Sigmoid colon (tissue), 7 donors: ENCODE data around the gene DMRT2. TPM values are rescaled to one million over a fixed set of nuclear protein-coding genes. Genes with fewer than 3 reads are reported as not detected.

Experiments used
- DNase-seq: peaks from one replicate; pipeline ENCODE4 v3.0.0-alpha.2; 2019
- H3K27ac ChIP-seq, 4 donors: fragments of 200-600 bp; sonication (generic); one replicate each; pipeline ENCODE4 v1.5.1; 2016 to 2019; ENCODE audit warnings: mild to moderate bottlenecking in 1 of 4
- H3K27me3 ChIP-seq, 3 donors: fragments of 200-600 bp; sonication (generic); one replicate each; pipeline ENCODE4 v1.5.1; 2019; ENCODE audit warnings: mild to moderate bottlenecking in 1 of 3
- H3K36me3 ChIP-seq, 4 donors: fragments of 200-600 bp; sonication (generic); one replicate each; pipeline ENCODE4 v1.5.1; 2016 to 2019
- H3K4me1 ChIP-seq, 4 donors: fragments of 200-600 bp; sonication (generic); one replicate each; pipeline ENCODE4 v1.5.1; 2017 to 2019
- H3K4me3 ChIP-seq, 4 donors: fragments of 200-600 bp; sonication (generic); one replicate each; pipeline ENCODE4 v1.5.1; 2017 to 2019; ENCODE audit warnings: mild to moderate bottlenecking in 2 of 4, moderate library complexity in 1 of 4
- H3K9me3 ChIP-seq, 4 donors: fragments of 200-600 bp in 3 of 4; sonication (generic) in 3 of 4; one replicate each; pipeline versions ENCODE4 v1.5.1 to v1.6.1; 2013 to 2019
- CTCF ChIP-seq, 4 experiments: fragments of 450-650 bp in 3 of 4; fragments of 200-600 bp in 1 of 4; IDR thresholded peaks; one replicate each; pipeline ENCODE4 v1.5.1; 2016 to 2019; ENCODE audit warnings: antibody characterized with exemption in 4 of 4, mild to moderate bottlenecking in 3 of 4, moderate library complexity in 2 of 4
- EP300 ChIP-seq, 4 donors: sonication (generic); formaldehyde crosslinking; IDR thresholded peaks; one replicate each; pipeline ENCODE4 v1.6.1; 2017; ENCODE audit warnings: antibody characterized with exemption in 4 of 4
- POLR2A ChIP-seq, 2 donors: fragments of 450-650 bp; IDR thresholded peaks; one replicate each; pipeline ENCODE4 v1.6.1; 2016; ENCODE audit warnings: antibody characterized with exemption in 2 of 2, mild to moderate bottlenecking in 2 of 2, moderate library complexity in 2 of 2
- POLR2AphosphoS5 ChIP-seq, 4 donors: sonication (generic); formaldehyde crosslinking; IDR thresholded peaks; one replicate each; pipeline ENCODE4 v1.6.1; 2017; ENCODE audit warnings: antibody characterized with exemption in 4 of 4
- WGBS, 2 donors: extraction: QIAGEN DNeasy Blood & Tissue Kit; methylation state at CpG; one replicate each; pipeline ENCODE4 v1.1.7; 2013; 5-methylcytosine and 5-hydroxymethylcytosine counted together
- intact Hi-C: fragments of 100-400 bp; cut with DNase I; formaldehyde crosslinking; loops from one replicate; pipeline ENCODE4 v1.15.1; 2023
- polyA plus RNA-seq, 3 donors: library from polyadenylated mRNA; stranded (reverse); fragments of 200-250 nt; gene quantifications; one replicate each; pipeline ENCODE4 v1.2.3, GENCODE V29; 2013
- total RNA-seq, 4 donors: library from RNA; depleted of rRNA; stranded (reverse); fragments of >200 nt; gene quantifications; one replicate each; pipeline ENCODE4 v1.1.0, GENCODE V29; 2016
- donor health status: healthy with polysubstance abuse.
- donor health status: Bipolar disorder and iron deficiency.
- donor health status: healthy.

DMRT2 gene
- total and polyA plus RNA-seq, 7 donors: 0.33 to 5.8 (median 1.9) TPM; not detected in 1

GRCh38 chr9:1077616-1078015, 27.5 kb downstream of the DMRT2 start:
- no peak for TF ChIP-seq EP300 (IDR thresholded peaks at IDR 0.05)
- no peak for TF ChIP-seq POLR2AphosphoS5 (IDR thresholded peaks at IDR 0.05)
- TF ChIP-seq CTCF (IDR thresholded peaks at IDR 0.05): no peak
- TF ChIP-seq POLR2A (IDR thresholded peaks at IDR 0.05): no peak
- H3K27me3 ChIP-seq: peaks cover 0 to 3% (median 0%) of the 10 kb centered on the region in 3 donors
- no peak overlapping the region for H3K4me3 ChIP-seq
- no peak overlapping the region for H3K27ac ChIP-seq
- H3K9me3 ChIP-seq: no peaks in the 10 kb centered on the region
- no peaks in the 10 kb centered on the region for H3K36me3 ChIP-seq
- intact Hi-C loops: no loop called here
- no peaks in the 10 kb centered on the region for H3K4me1 ChIP-seq
- WGBS, 2 donors: 67 to 90% methylated on average over 2 of the region's 2 CpGs
- no peak for DNase-seq

GRCh38 chr9:1083325-1083913, 33.3 kb downstream of the DMRT2 start:
- Histone ChIP-seq H3K36me3 (no peaks in the 10 kb centered on the region), H3K27me3 (peaks cover 0 to 3% (median 0%) of the 10 kb centered on the region in 3 donors), H3K4me3 (peak overlapping the region in 3 of 4 donors; percentile 5 to 29 (median 29)), H3K4me1 (peaks cover 0 to 4% (median 0%) of the 10 kb centered on the region in 4 donors), H3K9me3 (no peaks in the 10 kb centered on the region), H3K27ac (no peak overlapping the region)
- intact Hi-C loops: no loop called here
- TF ChIP-seq POLR2A (IDR thresholded peaks at IDR 0.05) (no peak), CTCF (IDR thresholded peaks at IDR 0.05) (no peak), POLR2AphosphoS5 (IDR thresholded peaks at IDR 0.05) (no peak), EP300 (IDR thresholded peaks at IDR 0.05) (no peak)
- 16 to 18% methylated on average over 13 of the region's 13 CpGs for WGBS, 2 donors
- no peak for DNase-seq

- H3K9me3 ChIP-seq: no peaks in the 10 kb centered on the region
- no peaks in the 10 kb centered on the region for H3K36me3 ChIP-seq
- no peaks in the 10 kb centered on the region for H3K27me3 ChIP-seq
- intact Hi-C loops: no loop called here
- DNase-seq: no peak
- WGBS, 2 donors: 82 to 93% methylated on average over 4 of the region's 4 CpGs
- TF ChIP-seq CTCF (IDR thresholded peaks at IDR 0.05) (no peak), POLR2A (IDR thresholded peaks at IDR 0.05) (no peak), EP300 (IDR thresholded peaks at IDR 0.05) (no peak), POLR2AphosphoS5 (IDR thresholded peaks at IDR 0.05) (no peak)
- H3K27ac ChIP-seq: no peak overlapping the region
- H3K4me3 ChIP-seq: no peak overlapping the region
- peaks cover 0 to 4% (median 0%) of the 10 kb centered on the region in 4 donors for H3K4me1 ChIP-seq
Observed at GRCh38 chr9:1085086-1085485, 34.9 kb downstream of the DMRT2 start.

GRCh38 chr9:1086517-1086916, 36.4 kb downstream of the DMRT2 start:
- whole genome bisulfite sequencing, 2 donors: 14 to 59% methylated on average over 3 of the region's 3 CpGs
- H3K27ac ChIP-seq: no peak overlapping the region
- TF ChIP-seq POLR2A (IDR thresholded peaks at IDR 0.05): no peak
- TF ChIP-seq CTCF (IDR thresholded peaks at IDR 0.05): no peak
- no peak for TF ChIP-seq POLR2AphosphoS5 (IDR thresholded peaks at IDR 0.05)
- TF ChIP-seq EP300 (IDR thresholded peaks at IDR 0.05): no peak
- intact Hi-C loops: no loop called here
- no peaks in the 10 kb centered on the region for H3K9me3 ChIP-seq
- no peaks in the 10 kb centered on the region for H3K36me3 ChIP-seq
- no peak overlapping the region for H3K4me3 ChIP-seq
- H3K4me1 ChIP-seq: peaks cover 0 to 4% (median 0%) of the 10 kb centered on the region in 4 donors
- DNase-seq: no peak
- H3K27me3 ChIP-seq: no peaks in the 10 kb centered on the region
